NCI-H748 (cell line): ENCODE results near the gene NFU1.
"Not testable (repeated sequence)": the region's sequence is repeated elsewhere in the genome, so short reads cannot be mapped to it uniquely, and the experiment has no call there.

ENCODE experiments used
- DNase-seq: peaks from one replicate; lab custom pipeline; 2025; ENCODE audit not compliant: unreplicated experiment; lab: John Stamatoyannopoulos, UW

Gene NFU1

GRCh38 chr2:69452687-69453086 is 15.5 kb upstream of the NFU1 start:
- no peak for DNase-seq

- no peak for DNase-seq
Measured at GRCh38 chr2:69450735-69451416, 13.6 kb upstream of the NFU1 start.

- no peak for DNase-seq
Measured at GRCh38 chr2:69449906-69450305, 12.7 kb upstream of the NFU1 start.

- DNase-seq = not testable (repeated sequence)
Measured at GRCh38 chr2:69443673-69444072, 6.4 kb upstream of the NFU1 start.

- DNase-seq = not testable (repeated sequence)
Measured at GRCh38 chr2:69439499-69439898, 2.3 kb upstream of the NFU1 start.

- DNase-seq = no peak
Measured at GRCh38 chr2:69438580-69438979, 1.3 kb upstream of the NFU1 start.

GRCh38 chr2:69437751-69438154 is 518 bp upstream of the NFU1 start:
- peak; percentile 54 for DNase-seq

- DNase-seq = no peak
Measured at GRCh38 chr2:69436596-69436937, 668 bp downstream of the NFU1 start.

- DNase-seq = no peak
Measured at GRCh38 chr2:69434753-69435152, 2.5 kb downstream of the NFU1 start.

DNA sequence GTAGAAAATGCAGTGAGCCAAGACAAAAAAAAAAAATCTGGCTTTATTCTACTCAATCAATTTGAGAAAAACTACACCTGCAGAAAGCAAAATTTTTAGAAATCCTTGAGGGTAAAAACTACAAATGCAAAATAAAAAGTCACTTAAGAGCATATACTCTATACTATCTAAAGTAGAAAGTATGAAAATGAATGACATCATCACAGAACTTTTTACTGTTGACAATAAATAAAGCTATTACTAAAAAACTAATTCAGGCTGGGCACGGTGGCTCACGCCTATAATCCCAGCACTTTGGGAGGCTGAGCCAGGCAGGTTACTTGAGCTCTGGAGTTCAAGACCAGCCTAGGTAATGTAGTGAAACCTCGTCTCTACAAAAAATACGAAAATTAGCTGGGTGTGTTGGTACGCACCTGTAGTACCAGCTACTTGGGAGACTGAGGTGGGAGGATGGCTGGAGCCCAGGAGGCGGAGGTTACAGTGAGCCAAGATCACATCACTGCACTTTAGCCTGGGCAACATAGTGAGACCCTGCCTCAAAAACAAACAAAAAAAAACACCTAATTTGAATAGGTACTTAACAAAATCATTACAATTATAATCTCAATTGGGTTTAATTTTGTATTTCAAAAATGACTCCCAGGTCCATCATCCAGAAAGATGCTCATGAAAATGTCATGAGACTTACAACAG is 7.6 kb downstream of the NFU1 start:
- DNase-seq = no peak

DNA sequence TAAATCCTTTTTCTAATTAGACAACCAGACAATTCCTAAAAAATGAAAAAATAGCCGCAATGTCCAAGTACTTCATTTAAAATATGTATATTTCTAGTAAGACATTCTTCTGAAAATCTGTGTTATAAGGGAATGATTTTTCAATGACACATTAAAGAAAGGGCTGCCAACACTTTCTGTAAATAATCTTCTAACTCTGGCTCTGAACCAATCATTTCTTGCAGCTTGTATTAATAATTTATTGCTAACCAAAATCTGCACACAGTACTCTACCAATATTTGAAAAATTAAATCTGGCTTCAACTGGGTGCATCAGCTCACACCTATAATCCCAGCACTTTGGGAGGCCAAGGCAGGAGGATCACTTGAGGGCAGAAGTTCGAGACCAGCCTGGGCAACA is 8.3 kb downstream of the NFU1 start:
- no peak for DNase-seq

- DNase-seq = no peak
Measured at GRCh38 chr2:69424419-69424818, 12.8 kb downstream of the NFU1 start.

GRCh38 chr2:69422198-69422597 is 15.0 kb downstream of the NFU1 start:
- DNase-seq = no peak

GRCh38 chr2:69419111-69419510 is 18.1 kb downstream of the NFU1 start:
- not testable (repeated sequence) for DNase-seq

GRCh38 chr2:69416147-69416546 is 21.1 kb downstream of the NFU1 start:
- no peak for DNase-seq

DNA sequence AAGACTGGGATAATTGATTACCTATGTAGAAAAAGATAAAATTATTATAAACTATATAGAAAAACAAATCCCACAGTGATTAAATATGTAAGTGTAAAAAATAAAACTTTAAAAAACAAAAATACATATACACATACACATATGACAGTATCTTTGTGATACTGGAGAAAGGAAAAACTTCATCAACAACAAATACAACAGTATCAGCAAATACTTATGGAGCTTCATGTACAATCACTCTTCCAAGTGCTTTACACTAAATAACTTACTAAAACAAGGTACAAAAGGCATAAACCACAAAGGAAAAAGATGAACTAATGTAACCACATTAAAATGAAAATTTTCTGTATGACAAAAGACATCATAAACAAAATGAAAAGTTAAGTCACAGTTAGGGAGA is 26.1 kb downstream of the NFU1 start:
- no peak for DNase-seq

GRCh38 chr2:69405306-69405705 is 31.9 kb downstream of the NFU1 start:
- DNase-seq = no peak

- DNase-seq = no peak
Measured at GRCh38 chr2:69400121-69400520, 37.1 kb downstream of the NFU1 start.

GRCh38 chr2:69397234-69397633 is 40.0 kb downstream of the NFU1 start:
- DNase-seq = no peak

- DNase-seq = no peak
Measured at GRCh38 chr2:69395866-69396265, 41.4 kb downstream of the NFU1 start.

DNA sequence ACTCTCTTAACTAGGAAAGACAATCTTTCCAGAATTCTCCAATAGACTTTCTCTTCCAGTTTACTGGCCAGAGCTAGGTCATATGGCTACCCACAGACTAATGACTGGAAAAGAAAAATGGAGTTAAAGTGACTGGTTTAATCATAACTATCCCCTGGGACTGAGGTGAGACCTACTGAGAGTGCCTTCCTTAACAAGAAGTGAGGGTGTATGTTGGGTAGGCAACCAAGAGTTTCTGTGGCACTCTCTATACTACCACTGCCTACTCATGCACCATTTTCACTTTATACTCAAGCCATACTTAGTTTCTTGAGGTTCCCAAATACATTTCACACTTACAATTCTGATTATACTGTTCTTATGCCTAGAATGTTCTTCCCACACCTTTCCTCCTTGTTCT is 43.3 kb downstream of the NFU1 start:
- DNase-seq = no peak

- no peak for DNase-seq
Measured at GRCh38 chr2:69390471-69390870, 46.8 kb downstream of the NFU1 start.

- no peak for DNase-seq
Measured at GRCh38 chr2:69390001-69390400, 47.2 kb downstream of the NFU1 start.
